COLO668 (cell line): ENCODE data around the gene PRSS16.
"Not testable (repeated sequence)": the region's sequence is repeated elsewhere in the genome, so short reads cannot be mapped to it uniquely, and the experiment has no call there.

Experiments used
- DNase-seq: peaks from one replicate; lab custom pipeline; 2025; ENCODE audit not compliant: unreplicated experiment; lab: John Stamatoyannopoulos, UW

PRSS16 gene, protein sequence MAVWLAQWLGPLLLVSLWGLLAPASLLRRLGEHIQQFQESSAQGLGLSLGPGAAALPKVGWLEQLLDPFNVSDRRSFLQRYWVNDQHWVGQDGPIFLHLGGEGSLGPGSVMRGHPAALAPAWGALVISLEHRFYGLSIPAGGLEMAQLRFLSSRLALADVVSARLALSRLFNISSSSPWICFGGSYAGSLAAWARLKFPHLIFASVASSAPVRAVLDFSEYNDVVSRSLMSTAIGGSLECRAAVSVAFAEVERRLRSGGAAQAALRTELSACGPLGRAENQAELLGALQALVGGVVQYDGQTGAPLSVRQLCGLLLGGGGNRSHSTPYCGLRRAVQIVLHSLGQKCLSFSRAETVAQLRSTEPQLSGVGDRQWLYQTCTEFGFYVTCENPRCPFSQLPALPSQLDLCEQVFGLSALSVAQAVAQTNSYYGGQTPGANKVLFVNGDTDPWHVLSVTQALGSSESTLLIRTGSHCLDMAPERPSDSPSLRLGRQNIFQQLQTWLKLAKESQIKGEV

DNA sequence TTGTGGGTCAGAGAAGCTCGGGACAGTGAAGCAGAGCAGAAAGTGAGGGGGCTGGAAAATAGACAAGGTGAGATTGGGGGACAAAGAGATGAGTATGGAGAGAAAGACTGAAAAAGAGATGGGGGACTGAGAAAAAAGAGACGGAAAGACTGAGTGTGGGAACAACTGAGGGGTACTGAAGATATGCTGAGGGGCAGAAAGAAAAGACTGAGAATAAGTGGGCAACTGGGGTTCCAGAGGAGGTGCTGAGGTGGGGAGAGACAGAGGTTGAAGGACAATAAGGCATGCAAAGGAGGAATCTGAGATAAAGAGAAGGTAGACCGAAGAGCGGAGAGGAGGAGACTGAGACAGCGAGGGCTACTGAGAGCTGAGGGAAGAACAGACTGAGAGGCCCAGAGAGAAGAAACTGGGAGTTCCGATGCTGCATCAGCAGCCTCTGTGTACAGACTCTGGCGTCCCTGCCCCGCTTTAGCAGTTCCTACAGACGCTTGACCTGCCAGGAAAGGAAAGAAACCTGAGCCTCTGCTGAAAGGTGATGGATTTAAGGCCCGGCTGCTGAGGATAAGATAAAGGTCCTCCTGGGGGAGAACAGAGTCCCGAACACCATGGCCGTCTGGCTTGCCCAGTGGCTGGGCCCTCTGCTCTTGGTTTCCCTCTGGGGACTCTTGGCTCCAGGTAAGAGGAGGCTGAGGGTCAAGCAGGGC, at the start of gene PRSS16:
PRSS16 (plus strand) TSS at position 569 of the 704 bp plus-strand sequence; CDS start at position 606, 37 bp downstream.
- DNase-seq, result no peak

DNA sequence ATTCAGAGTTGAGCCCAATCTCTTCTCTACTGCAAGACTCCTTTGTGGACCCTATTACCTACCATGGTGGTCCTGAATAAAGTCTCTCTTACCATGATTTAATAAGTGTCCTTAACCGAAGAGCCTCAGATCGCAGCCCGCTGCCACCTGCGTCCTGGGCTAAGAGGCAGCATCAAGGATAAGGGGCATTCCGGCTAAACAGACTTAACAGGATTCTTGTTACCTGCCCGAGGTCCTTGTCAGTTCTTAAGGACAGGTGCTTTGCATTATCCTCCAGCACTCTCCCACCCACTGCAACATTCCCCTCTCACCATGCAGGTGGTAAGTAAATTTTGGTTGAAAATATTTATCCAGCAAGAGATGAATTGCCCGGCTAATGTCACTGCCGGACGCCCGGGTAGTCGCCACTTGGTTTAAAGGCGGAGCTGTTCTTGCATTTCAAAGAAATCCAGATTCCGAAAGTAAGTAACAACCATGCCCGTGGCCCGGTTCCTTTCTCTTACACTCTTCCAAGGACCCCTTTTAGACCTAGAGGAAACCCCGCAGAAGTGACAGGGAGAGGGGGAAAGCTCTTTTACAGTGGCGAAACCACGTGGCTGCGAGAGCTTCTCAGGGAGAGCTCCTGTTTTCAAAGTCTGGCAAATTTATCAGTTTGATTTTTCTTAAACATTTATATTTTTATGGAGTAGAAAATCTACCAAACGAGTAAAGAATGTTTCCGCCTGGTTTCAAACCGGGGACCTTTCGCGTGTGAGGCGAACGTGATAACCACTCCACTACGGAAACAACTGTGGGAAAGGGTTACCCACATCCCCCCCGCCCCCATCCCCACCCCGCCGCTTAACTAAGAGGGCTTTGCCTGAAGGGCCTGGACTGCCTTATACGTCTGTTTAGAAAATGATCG, 41.9 kb upstream of the PRSS16 start:
- DNase-seq, result no peak

DNA sequence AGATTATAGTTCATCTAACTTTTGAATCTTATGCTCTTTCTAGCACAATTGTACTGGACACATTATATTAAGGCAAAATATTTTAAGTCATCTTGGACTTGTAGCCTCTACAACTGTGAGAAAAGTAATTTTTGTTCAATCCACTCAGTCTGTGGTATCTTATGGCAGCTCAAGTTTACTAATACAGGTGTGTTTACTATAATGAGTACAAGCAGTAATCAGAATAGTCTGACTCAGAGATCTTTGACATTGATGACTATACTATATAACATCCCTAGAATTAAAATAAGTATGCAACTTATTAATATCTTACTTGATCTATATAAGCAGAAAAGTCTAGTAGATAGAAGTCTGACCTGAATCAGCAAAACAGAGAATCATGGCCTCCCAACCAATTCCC, 40.7 kb upstream of the PRSS16 start:
- no peak for DNase-seq

DNA sequence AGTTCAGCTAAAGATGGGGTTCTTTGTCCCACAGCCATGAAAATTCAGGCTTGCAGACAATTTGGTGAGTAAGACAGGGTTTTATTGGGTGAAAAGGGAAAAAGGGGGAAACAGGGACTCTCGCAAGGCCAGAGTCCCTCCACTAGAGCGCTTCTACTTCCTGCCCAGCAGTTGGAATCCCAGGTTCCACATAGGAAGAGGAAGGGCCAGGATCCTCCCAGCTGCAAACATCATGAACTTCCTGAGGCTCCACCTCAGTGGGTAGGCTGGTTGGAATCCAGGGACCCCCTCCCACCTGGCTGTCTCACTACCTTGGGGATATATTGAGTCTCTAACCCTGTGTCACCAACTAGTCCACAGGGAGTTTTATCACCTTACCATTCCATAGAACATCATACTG, 39.5 kb upstream of the PRSS16 start:
- no peak for DNase-seq

DNA sequence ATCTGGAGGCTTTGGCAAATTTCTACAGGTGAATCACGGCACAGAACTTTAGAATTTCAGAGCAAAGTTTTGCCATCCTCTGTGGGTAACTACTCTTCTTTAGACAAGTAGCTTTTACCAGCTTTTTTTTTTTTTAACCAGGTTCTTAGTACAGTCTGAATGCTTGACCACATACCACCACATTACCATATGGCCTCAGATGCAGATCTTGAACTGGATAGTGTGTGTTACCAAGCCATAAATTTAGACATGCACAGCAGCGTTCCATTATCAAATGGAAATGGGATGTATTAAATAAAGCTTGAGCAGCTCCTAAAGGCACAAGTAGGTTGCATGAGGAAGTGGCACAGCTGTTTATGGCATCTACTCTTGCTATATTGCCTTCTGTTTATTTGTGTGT, 38.3 kb upstream of the PRSS16 start:
- no peak for DNase-seq

DNA sequence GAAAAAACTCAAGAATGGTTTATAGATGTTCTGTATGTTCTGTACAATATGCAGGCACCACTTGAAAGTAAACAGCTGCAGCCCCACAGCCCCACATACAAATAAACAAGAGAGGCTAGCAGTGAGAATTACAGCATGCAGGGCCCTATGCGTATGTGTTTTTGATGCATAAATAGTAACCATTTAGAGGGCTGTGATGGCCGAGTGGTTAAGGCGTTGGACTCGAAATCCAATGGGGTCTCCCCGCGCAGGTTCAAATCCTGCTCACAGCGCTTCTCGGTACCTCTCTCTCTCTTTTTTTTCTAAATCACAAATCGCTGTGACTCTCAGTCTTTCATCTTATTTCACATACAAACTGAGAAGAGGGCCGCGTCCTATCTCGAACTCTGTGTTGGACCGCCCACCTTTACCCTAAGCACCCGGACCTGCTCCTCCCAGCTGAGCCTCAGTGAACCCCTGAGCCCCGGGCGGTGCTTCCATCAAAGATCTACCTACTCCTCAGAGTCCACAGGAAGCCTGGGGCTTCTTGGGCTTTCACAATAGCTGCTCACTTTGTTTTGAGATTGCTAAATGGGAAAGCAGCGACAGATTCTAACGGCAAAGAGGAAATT, 37.7 kb upstream of the PRSS16 start:
- DNase-seq, result no peak

DNA sequence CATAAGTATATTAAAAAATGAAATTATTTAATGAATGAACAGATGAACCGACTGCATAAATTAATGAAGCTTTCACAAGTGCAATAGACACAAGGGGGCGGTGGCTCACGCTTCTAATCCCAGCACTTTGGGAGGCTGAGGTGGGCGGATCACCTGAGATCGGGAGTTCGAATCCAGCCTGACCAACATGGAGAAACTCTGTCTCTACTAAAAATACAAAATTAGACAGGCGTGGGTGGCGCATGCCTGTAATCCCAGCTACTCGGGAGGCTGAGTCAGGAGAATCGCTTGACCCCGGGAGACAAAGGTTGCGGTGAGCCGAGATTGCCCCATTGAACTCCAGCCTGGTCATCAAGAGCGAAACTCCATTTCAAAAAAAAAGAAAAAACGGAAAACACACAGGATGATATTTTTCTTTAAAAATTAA, 34.4 kb upstream of the PRSS16 start:
- not testable (repeated sequence) for DNase-seq

DNA sequence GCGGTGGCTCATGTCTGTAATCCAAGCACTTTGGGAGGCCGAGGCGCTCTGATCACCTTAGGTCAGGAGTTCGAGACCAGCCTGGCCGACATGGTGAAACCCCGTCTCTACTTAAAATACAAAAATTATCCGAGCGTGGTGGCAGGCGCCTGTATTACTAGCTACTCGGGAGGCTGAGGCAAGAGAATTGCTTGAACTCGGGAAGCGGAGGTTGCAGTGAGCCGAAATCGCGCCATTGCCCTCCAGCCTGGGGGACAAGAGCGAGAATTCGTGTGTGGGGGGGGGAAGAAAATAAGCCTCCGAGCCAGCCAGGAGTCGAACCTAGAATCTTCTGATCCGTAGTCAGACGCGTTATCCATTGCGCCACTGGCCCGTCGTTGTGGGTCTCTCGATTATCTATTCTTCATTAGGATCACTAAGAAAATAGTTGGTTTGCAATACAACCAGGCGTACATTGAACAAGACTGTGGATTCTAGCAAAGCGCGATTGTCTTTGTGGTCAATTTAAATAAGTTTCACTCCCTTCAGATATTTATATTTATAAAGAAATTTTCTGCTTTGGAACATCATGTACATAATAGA, 33.9 kb upstream of the PRSS16 start:
- DNase-seq, result no peak

DNA sequence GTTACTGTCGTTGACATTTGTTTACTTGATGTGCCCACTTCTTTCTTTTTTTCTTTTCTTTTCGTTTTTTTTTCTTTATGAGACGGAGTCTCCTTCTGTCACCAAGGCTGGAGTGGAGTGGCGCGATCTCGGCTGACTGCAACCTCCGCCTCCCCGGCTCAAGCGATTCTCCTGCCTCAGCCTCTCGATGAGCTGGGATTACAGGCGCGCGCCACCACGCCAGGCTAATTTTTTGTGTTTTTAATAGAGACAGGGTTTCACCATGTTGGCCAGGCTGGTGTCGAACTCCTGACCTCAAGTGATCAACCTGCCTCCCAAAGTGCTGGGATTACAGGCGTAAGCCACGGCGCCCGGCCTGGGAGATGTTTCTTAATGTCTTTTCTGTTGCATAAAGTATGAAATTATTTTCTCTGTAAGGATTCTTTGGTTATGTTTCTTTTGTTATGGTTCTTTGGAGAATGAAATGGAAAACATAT, 33.3 kb upstream of the PRSS16 start:
- DNase-seq, result no peak

DNA sequence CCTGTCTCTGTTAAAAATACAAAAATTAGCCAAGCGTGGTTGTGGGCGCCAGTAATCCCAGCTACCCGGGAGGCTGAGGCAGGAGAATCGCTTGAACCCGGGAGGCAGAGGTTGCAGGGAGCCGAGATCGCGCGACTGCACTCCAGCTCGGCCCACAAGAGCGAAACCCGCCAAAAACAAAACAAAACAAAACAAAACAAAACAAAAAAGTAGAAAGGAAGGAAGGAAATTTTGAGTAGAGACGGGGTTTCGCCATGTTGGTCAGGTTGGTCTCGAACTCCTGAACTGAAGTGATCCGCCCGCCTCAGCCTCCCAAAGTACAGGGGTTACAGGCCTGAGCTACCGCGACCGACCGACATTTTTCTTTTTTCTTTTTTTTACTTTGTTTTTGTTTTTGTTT, 30.6 kb upstream of the PRSS16 start:
- no peak for DNase-seq

DNA sequence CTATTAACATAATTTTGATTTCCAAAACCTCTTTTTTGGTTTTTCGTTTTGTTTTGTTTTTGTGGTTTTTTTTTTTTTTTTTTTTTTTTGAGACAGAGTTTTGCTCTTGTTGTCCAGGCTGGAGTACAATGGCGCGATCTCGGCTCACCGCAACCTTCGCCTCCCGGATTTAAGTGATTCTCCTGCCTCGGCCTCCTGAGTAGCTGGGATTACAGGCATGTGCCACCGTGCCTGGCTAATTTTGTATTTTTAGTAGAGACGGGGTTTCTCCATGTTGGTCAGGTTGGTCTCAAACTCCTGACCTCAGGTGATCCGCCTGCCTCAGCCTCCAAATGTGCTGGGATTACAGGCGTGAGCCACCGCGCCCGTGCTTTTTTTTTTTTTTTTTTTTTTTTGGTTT, 24.5 kb upstream of the PRSS16 start:
- not testable (repeated sequence) for DNase-seq

DNA sequence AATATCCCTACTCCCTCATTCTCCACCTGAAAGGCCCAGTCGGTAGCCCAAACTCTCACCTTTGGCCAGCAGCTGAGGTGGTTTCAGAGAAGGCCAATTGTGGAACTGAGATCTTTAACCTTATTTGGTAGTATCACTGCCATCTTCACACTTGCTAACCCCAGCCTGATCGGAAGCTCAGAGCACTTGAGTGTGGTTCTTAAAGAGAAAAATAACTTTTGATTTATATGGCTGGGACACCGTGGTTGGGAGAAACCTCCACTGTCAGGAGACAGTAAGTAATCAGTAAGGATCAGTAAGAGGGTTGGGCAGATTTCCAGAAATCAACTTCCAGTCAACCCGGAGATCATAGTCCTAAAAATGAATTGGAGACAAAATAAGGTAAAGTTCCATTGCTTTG, 22.8 kb upstream of the PRSS16 start:
- DNase-seq, result no peak

DNA sequence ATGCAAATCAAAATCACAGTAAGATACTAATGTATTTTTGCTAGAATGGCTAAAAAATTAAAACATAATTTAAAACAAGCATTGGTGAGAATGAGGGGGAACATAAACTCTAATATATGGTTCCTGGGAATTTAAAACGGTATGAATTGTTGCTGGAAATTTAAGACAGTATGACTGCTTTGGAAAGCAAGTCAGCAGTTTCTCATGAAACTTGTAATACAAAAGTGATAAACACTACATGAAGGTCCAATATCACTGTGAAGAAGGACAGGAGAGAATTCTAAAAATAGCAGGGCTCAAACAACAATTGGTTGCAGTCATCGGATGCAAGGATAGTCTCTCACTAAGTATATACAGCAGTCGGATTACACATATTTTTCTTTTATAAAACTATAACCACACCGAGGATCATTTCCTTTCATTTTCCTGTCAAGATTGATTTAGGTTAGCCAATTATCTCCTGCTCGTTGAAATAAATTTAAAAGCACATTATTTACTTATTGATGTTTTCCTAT, 18.5 kb upstream of the PRSS16 start:
- DNase-seq, result no peak

DNA sequence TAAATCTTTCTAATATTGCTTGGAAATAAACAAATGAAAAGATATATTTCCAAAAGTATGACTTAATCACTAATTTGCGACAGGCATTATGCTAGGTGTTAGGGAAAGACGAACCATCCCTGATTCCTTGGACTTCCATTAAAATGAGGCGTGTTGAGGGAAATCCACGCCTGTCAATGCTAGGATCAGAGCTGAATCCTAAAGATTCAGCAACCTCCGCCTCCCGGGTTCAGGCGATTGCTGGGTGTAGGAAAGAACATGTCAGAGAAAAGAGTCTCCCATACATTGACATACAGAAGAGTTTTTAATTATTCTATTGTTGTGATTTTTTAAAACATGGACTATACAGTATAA, 16.8 kb upstream of the PRSS16 start:
- no peak for DNase-seq

DNA sequence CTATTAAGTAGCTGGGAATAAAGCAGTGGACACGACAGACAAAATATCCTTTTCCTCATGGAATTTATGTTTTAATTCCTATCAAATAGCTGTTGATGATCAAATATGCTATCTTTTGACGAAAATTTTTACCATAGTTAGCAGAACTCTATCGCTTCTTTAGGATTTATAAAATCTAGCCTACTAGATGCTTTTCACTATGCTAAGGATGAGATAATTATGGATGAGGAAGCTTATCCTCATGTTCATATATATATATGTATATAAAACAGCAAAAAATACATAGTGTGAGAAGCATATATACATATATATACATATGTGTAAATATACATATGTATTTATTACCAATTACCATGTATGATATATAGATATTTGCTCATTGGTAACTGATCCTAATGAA, 12.9 kb upstream of the PRSS16 start:
- no peak for DNase-seq

DNA sequence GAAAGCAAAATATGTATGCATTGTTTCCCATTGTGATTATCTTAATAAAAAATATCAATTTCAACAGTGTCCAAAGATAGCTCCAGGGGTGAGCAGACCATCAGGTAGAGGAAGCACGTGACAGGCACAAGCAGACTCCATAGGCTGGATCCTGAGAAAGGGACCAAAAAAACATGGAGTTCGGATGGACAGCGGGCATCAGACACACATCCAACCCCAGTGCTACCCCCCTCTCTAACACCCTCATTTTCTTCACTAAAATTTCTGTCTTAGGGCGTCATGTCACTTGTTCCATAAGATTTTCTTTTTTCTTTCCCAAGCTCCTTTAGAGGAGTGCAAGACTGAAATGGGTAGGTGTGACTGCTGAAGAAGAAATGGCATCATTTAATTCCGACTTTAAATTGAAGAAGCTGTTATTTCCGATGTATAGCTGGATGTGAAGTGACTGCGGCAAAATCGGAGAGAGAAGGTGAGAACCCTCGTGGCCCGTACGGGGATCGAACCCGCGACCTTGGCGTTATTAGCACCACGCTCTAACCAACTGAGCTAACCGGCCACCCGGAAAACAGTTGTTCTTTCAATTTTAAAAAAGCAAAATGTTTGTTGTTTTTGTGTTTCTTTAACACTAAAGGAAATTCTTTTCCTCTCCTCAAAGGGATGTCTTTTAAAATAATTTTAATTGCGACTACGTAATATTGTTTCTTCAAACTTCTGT, 10.3 kb upstream of the PRSS16 start:
- DNase-seq, result no peak

DNA sequence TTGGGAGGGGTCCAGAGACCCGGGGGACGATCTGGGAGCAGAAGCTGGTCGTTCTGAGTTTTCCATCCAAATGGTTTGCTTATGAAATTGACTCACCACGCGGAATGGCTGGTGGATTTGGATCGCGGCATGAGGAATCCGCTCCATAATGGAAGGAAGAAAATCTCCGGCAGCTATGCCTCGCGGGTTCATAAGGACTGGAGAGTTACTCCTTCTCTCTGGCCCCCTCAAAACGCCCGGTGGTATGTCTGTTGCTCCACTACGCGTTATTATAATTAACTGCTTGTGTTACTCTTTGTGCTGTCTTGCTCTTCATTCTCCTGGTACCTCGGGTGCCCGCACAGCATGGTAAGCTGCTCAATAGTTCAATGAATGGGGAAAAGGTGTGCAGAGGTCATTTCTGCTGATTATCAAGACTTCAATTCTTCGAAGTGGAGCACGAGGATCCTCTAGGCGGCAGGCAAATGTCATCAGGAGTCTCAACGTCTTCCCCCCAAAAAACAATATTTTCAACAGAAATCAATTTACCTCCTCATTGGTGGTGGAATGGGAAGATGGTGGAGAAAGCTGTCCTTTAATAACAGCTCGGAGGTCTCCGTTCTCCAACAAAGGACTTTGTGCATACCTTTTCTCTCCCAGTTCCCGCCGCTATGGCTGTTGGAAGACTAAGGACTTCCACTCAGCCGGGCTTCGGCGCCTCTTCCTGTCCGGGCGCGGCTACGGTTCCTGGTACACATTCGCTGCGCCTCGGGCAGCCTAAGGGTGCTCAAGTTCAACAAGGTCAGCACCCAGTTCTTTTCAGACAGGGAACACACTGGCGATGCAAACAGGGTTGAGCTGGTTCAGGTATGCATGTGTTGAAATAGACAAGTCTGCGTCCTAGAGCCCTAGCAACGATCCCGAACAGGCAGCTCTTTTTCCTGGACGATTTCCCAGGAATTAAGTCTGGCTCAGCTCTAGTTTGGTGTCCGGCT, 9.2 kb upstream of the PRSS16 start:
- DNase-seq, result peak; percentile 3

DNA sequence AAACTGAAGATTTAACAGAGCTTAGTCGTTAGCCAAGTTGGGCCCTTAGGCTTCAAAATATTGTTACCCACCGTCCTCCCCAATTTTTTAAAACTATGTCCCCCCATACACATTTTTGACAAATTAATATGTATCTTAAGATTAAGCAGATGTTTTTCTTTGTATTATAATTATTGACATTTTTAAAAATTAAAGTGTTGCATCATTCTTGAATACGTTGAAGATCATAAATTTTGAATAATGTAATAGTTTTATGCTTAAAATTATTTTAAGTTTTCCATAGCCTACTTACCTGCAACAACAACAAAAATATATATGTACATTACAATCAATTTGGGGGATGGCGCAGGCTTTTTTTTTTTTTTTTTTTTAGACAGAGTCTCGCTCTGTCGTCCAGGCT, 8.2 kb upstream of the PRSS16 start:
- no peak for DNase-seq
